Caki2 (cell line): ENCODE data around the gene TAF8. TPM values are rescaled to one million over a fixed set of nuclear protein-coding genes. Genes with fewer than 3 reads are reported as not detected.
"Not testable (repeated sequence)": the region's sequence is repeated elsewhere in the genome, so short reads cannot be mapped to it uniquely, and the experiment has no call there.

Experiments
- DNase-seq: peaks from one replicate; pipeline ENCODE4 v3.0.0-alpha.2; 2015; ENCODE audit warnings: low read depth
- in situ Hi-C: cut with HindIII; loops from 2 replicates; pipeline ENCODE4 v1.10.0; 2016; ENCODE audit warnings: low sequenced_read_pairs, low pct_unique_long_range_greater_than_20kb, mixed read lengths
- total RNA-seq: library from RNA; depleted of rRNA; stranded (reverse); fragments of >200 nt; shearing (Covaris generic); gene quantifications from 2 replicates; pipeline ENCODE4 v1.2.3, GENCODE V29; 2014; ENCODE audit warnings: low replicate concordance; rRNA removed

TAF8 gene
- total RNA-seq, result 20.3 and 28.0 TPM in 2 replicates

- in situ Hi-C loops, result no loop called here
- DNase-seq, result peak; percentile 93
Observed at GRCh38 chr6:42050297-42051267, at the start of gene TAF8. Gene TAF8, plus strand, starts transcription at chr6:42050524. Its CDS starts 18 bp downstream, at chr6:42050542.

- in situ Hi-C loops, result no loop called here
- DNase-seq, result no peak
Observed at GRCh38 chr6:42001506-42001905, 48.8 kb upstream of the TAF8 start.

GRCh38 chr6:42003658-42004057 is 46.7 kb upstream of the TAF8 start:
- in situ Hi-C loops, DNase-seq: not testable (repeated sequence)

GRCh38 chr6:42007286-42008137 is 42.8 kb upstream of the TAF8 start:
- in situ Hi-C loops, result no loop called here
- DNase-seq, result no peak

- in situ Hi-C loops, DNase-seq: not testable (repeated sequence)
Observed at GRCh38 chr6:42008138-42008528, 42.2 kb upstream of the TAF8 start.

- DNase-seq, result no peak
- in situ Hi-C loops, result no loop called here
Observed at GRCh38 chr6:42009844-42010184, 40.5 kb upstream of the TAF8 start.

GRCh38 chr6:42010185-42010891 is 40.0 kb upstream of the TAF8 start:
- in situ Hi-C loops, result no loop called here
- DNase-seq, result peak; percentile 12

GRCh38 chr6:42010909-42011308 is 39.4 kb upstream of the TAF8 start:
- DNase-seq, result no peak

GRCh38 chr6:42012501-42013133 is 37.7 kb upstream of the TAF8 start:
- no peak for DNase-seq

More at GRCh38 chr6:42010909-42011308, 39.4 kb upstream of the TAF8 start:
- in situ Hi-C loops, result no loop called here

GRCh38 chr6:42013134-42013516 is 37.2 kb upstream of the TAF8 start:
- peak; percentile 25 for DNase-seq
- in situ Hi-C loops, result no loop called here

More at GRCh38 chr6:42012501-42013133, 37.7 kb upstream of the TAF8 start:
- in situ Hi-C loops, result no loop called here

- DNase-seq, result peak; percentile 60
- in situ Hi-C loops, result no loop called here
Observed at GRCh38 chr6:42017021-42017643, 33.2 kb upstream of the TAF8 start.

GRCh38 chr6:42020967-42021366 is 29.4 kb upstream of the TAF8 start:
- in situ Hi-C loops, result no loop called here

GRCh38 chr6:42021847-42022754 is 28.2 kb upstream of the TAF8 start:
- in situ Hi-C loops, result no loop called here
- no peak for DNase-seq

More at GRCh38 chr6:42020967-42021366, 29.4 kb upstream of the TAF8 start:
- DNase-seq, result no peak

GRCh38 chr6:42022755-42023384 is 27.5 kb upstream of the TAF8 start:
- in situ Hi-C loops, result no loop called here
- no peak for DNase-seq

GRCh38 chr6:42025066-42025844 is 25.1 kb upstream of the TAF8 start:
- in situ Hi-C loops, result loop anchor here (25.0 kb wide), 1 partner anchor 88 kb away; the partner anchor contains the start of gene CCND3
- DNase-seq, result no peak
